GDM1 (cell line): ENCODE data around the gene RPP14.

Experiments
- DNase-seq: peaks from one replicate; lab custom pipeline; 2025; lab: John Stamatoyannopoulos, UW

Gene RPP14

GRCh38 chr3:58357402-58357801 lies 51.4 kb downstream of the RPP14 start:
- no peak for DNase-seq

- DNase-seq: no peak
Observed at GRCh38 chr3:58358092-58358491, 52.0 kb downstream of the RPP14 start.

GRCh38 chr3:58358808-58359207 lies 52.8 kb downstream of the RPP14 start:
- no peak for DNase-seq

- no peak for DNase-seq
Observed at GRCh38 chr3:58359621-58360020, 53.6 kb downstream of the RPP14 start.

GRCh38 chr3:58361866-58362265 lies 55.8 kb downstream of the RPP14 start:
- DNase-seq: no peak

GRCh38 chr3:58366699-58367098 lies 60.7 kb downstream of the RPP14 start:
- no peak for DNase-seq

GRCh38 chr3:58369038-58369437 lies 63.0 kb downstream of the RPP14 start:
- DNase-seq: no peak
